Motor neuron (in vitro differentiated cells): ENCODE results near the gene ANKRD13C. TPM values are rescaled to one million over a fixed set of nuclear protein-coding genes. Genes with fewer than 3 reads are reported as not detected.
"Not testable (repeated sequence)": the region's sequence is repeated elsewhere in the genome, so short reads cannot be mapped to it uniquely, and the experiment has no call there.

ENCODE experiments used
- ATAC-seq, 8 experiments: fragments of 200-7000 bp; cut with Tn5 transposase; replicated peaks in 6 of 8; 2 replicates each; pipeline ENCODE4 v1.8.0; 2021; ENCODE audit warnings: mild to moderate bottlenecking in 8 of 8, moderate library complexity in 8 of 8
- H3K27ac ChIP-seq, 2 donors: fragments of 250-450 bp; sonication (Bioruptor Pico); 2 replicates each; pipeline ENCODE4 v1.9.0; 2021; ENCODE audit warnings: antibody characterized with exemption in 2 of 2, mild to moderate bottlenecking in 2 of 2, moderate library complexity in 1 of 2
- H3K4me1 ChIP-seq, 2 donors: fragments of 250-450 bp; sonication (Bioruptor Pico); replicated peaks in 1 of 2; 2 replicates each; pipeline ENCODE4 v1.6.1; 2021; ENCODE audit warnings: antibody characterized with exemption in 2 of 2, mild to moderate bottlenecking in 2 of 2, moderate library complexity in 1 of 2
- H3K4me3 ChIP-seq, 5 donors: fragments of 250-450 bp; sonication (Bioruptor Pico); 2 replicates each; pipeline ENCODE4 v1.9.0; 2021; ENCODE audit warnings: antibody characterized with exemption in 5 of 5, mild to moderate bottlenecking in 5 of 5, moderate library complexity in 4 of 5
- WGBS, 10 experiments: fragments of 450-650 bp; shearing (Covaris generic); methylation state at CpG; one replicate each; pipeline ENCODE4 v1.0.0; 2022; 5-methylcytosine and 5-hydroxymethylcytosine counted together
- in situ Hi-C, 9 experiments: fragments of 400-800 bp; cut with MboI; loops; one replicate each; pipeline ENCODE4 v1.15.0; 2021; ENCODE audit warnings: low sequenced_read_pairs in 9 of 9, low pct_unique_long_range_greater_than_20kb in 2 of 9; ENCODE audit not compliant: unreplicated experiment in 9 of 9
- total RNA-seq, 8 experiments: library from RNA; unstranded; fragments of 300-600 nt; gene quantifications; 2 replicates each; pipeline versions ENCODE4 v1.2.3 to v1.2.4, GENCODE V29; 2022

Gene ANKRD13C
- total RNA-seq, 8 experiments from 2014 or later = 26.6 to 39.0 (median 37.0) TPM

GRCh38 chr1:70353044-70353443, 1.5 kb downstream of the ANKRD13C start:
- no peak overlapping the region for H3K27ac ChIP-seq
- peaks cover 23 to 29% of the 10 kb centered on the region in 2 donors for H3K4me1 ChIP-seq
- ATAC-seq = no peak
- in situ Hi-C loops = no loop called here
- H3K4me3 ChIP-seq = peak overlapping the region; percentile 87 to 98 (median 90)
- 0 to 58% (median 29%) methylated on average over 2 to 4 of the region's 4 CpGs for WGBS, 10 experiments

DNA sequence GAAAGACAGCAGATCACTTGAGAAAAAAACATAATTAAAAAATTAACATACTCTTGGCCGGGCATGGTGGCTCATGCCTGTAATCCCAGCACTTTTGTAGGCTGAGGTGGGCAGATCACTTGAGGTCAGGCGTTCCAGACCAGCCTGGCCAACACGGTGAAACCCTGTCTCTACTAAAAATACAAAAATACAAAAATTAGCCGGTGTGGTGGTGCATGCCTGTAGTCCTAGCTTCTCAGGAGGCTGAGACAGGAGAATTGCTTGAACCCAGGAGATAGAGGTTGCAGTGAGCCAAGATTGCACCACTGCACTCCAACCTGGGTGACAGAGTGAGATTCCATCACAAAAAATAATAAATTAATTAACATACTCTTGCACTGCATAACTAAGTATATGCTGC, 4.7 kb downstream of the ANKRD13C start:
- in situ Hi-C loops = loop anchor here in 1 of 9 experiments (25.0 kb wide), 1 partner anchor 88 kb away; no protein-coding TSS in a partner anchor
- not testable (repeated sequence) for ATAC-seq, H3K27ac ChIP-seq, H3K4me3 ChIP-seq
- 57 to 100% (median 89%) methylated on average over 1 to 4 of the region's 4 CpGs for WGBS, 10 experiments
- H3K4me1 ChIP-seq = peaks cover 13 to 29% of the 10 kb centered on the region in 2 donors

GRCh38 chr1:70348399-70349165, 5.9 kb downstream of the ANKRD13C start:
- Histone ChIP-seq H3K4me3 (no peak overlapping the region), H3K4me1 (peaks cover 13 to 29% of the 10 kb centered on the region in 2 donors), H3K27ac (no peak overlapping the region)
- ATAC-seq = no peak
- WGBS, 10 experiments = 64 to 100% (median 91%) methylated on average over 2 to 10 of the region's 11 CpGs
- in situ Hi-C loops = loop anchor here in 1 of 9 experiments (25.0 kb wide), 1 partner anchor 89 kb away; no protein-coding TSS in a partner anchor

DNA sequence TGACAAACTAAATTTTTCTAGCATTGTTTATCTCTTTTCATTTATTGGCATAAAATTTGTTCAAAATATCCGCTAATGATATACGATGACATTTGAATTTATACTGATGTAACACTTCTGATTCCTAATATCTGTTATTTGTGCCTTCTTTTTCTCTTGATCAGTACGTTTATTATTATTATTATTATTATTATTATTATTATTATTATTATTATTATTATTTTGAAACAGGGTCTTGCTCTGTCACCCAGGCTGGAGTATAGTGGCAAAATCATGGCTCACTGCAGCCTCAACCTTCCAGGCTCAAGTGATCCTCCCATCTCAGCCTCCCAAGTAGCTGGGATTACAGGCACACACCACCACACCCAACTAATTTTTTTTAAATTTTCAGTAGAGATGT, 14.9 kb downstream of the ANKRD13C start:
- H3K4me3 ChIP-seq, H3K4me1 ChIP-seq, ATAC-seq, H3K27ac ChIP-seq: not testable (repeated sequence)
- WGBS, 10 experiments = 87 to 100% (median 100%) methylated on average over 2 to 3 of the region's 3 CpGs
- in situ Hi-C loops = loop anchor here in 1 of 9 experiments (25.0 kb wide), 1 partner anchor 98 kb away; no protein-coding TSS in a partner anchor

GRCh38 chr1:70336050-70336449, 18.5 kb downstream of the ANKRD13C start:
- H3K4me1 ChIP-seq = no peaks in the 10 kb centered on the region
- no peak overlapping the region for H3K4me3 ChIP-seq
- H3K27ac ChIP-seq = no peak overlapping the region
- in situ Hi-C loops = loop anchor here in 1 of 9 experiments (25.0 kb wide), 1 partner anchor 101 kb away; no protein-coding TSS in a partner anchor
- no peak for ATAC-seq

- in situ Hi-C loops = loop anchor here in 1 of 9 experiments (25.0 kb wide), 1 partner anchor 103 kb away; no protein-coding TSS in a partner anchor
- WGBS, 10 experiments = 90 to 100% (median 99%) methylated on average over 1 to 9 of the region's 9 CpGs
- Histone ChIP-seq H3K4me3 (no peak overlapping the region), H3K4me1 (no peaks in the 10 kb centered on the region), H3K27ac (no peak overlapping the region)
- ATAC-seq = no peak
Measured at GRCh38 chr1:70334436-70334835, 20.1 kb downstream of the ANKRD13C start.

- no peaks in the 10 kb centered on the region for H3K4me1 ChIP-seq
- H3K4me3 ChIP-seq = no peak overlapping the region
- in situ Hi-C loops = loop anchor here in 1 of 9 experiments (25.0 kb wide), 1 partner anchor 104 kb away; no protein-coding TSS in a partner anchor
- WGBS, 10 experiments = 86 to 100% (median 100%) methylated on average over 1 to 2 of the region's 2 CpGs; no CpG with 5 or more reads in 1 of the 10 experiments
- no peak for ATAC-seq
- H3K27ac ChIP-seq = no peak overlapping the region
Measured at GRCh38 chr1:70333245-70333644, 21.3 kb downstream of the ANKRD13C start.

DNA sequence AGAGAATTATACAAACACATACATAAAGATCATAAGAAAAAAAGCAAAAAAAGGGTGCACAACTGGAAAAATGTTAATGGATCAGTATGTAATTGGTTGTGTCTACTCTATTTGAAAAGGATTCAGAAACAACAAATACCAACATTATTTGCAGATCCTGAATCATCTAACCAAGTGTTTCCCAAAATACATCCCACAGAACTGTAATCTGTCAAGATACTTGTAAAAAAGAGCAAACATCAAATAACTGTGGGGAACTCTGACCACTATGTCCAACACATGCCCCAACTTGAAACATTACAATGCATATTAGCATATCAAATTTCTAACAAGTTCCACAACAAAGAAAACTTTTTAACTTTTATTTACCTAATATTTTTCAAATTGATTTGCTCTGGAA, 22.6 kb downstream of the ANKRD13C start:
- Histone ChIP-seq H3K27ac (no peak overlapping the region), H3K4me1 (no peaks in the 10 kb centered on the region), H3K4me3 (no peak overlapping the region)
- in situ Hi-C loops = loop anchor here in 1 of 9 experiments (25.0 kb wide), 1 partner anchor 105 kb away; no protein-coding TSS in a partner anchor
- no peak for ATAC-seq

- Histone ChIP-seq H3K4me3 (no peak overlapping the region), H3K27ac (no peak overlapping the region), H3K4me1 (no peaks in the 10 kb centered on the region)
- in situ Hi-C loops = loop anchor here in 1 of 9 experiments (25.0 kb wide), 1 partner anchor 110 kb away; no protein-coding TSS in a partner anchor
- WGBS, 10 experiments = 87 to 100% (median 95%) methylated on average over 3 to 7 of the region's 7 CpGs; no CpG with 5 or more reads in 1 of the 10 experiments
- ATAC-seq = no peak
Measured at GRCh38 chr1:70327306-70328076, 27.0 kb downstream of the ANKRD13C start.

- Histone ChIP-seq H3K27ac (no peak overlapping the region), H3K4me1 (no peaks in the 10 kb centered on the region), H3K4me3 (no peak overlapping the region)
- no peak for ATAC-seq
- 83 to 100% (median 100%) methylated on average over 1 of the region's 1 CpG; no CpG with 5 or more reads in 3 of the 10 experiments for WGBS, 10 experiments
- in situ Hi-C loops = loop anchor here in 1 of 9 experiments (25.0 kb wide), 1 partner anchor 113 kb away; no protein-coding TSS in a partner anchor
Measured at GRCh38 chr1:70324683-70325082, 29.8 kb downstream of the ANKRD13C start.

- no peak for ATAC-seq
- in situ Hi-C loops = no loop called here
- Histone ChIP-seq H3K4me1 (no peaks in the 10 kb centered on the region), H3K4me3 (no peak overlapping the region), H3K27ac (no peak overlapping the region)
Measured at GRCh38 chr1:70319750-70320149, 34.8 kb downstream of the ANKRD13C start.

- 10 to 100% (median 89%) methylated on average over 1 of the region's 1 CpG; no CpG with 5 or more reads in 1 of the 10 experiments for WGBS, 10 experiments
- in situ Hi-C loops = no loop called here
Measured at GRCh38 chr1:70318191-70318590, 36.3 kb downstream of the ANKRD13C start.

DNA sequence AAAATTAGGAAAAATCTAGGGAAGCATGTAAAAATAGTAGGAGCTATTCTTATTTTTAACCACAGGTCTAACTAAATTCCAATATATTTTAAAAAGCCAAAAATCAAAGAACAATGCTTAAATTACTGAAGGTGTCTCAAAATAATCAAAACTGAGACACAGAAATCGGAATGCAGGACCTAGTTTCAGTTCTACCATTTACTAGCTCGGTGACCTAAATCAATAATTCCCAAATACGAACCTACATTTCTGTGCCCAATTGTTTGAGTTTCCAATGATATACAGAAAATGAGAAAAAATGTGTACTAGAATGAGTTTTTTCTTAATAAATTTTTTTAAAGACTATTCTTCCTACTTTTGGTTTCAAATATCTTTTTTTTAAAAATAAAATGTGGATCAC, 37.4 kb downstream of the ANKRD13C start:
- H3K27ac ChIP-seq = no peak overlapping the region
- WGBS, 10 experiments = 96 to 100% (median 98%) methylated on average over 1 to 3 of the region's 3 CpGs
- no peaks in the 10 kb centered on the region for H3K4me1 ChIP-seq
- ATAC-seq = no peak
- in situ Hi-C loops = no loop called here
- H3K4me3 ChIP-seq = no peak overlapping the region

More at GRCh38 chr1:70318191-70318590, 36.3 kb downstream of the ANKRD13C start:
- Histone ChIP-seq H3K27ac (no peak overlapping the region), H3K4me3 (no peak overlapping the region), H3K4me1 (no peaks in the 10 kb centered on the region)
- no peak for ATAC-seq
